Liver (tissue), 9 donors: ENCODE measurements around the gene MTERF4. TPM values are rescaled to one million over a fixed set of nuclear protein-coding genes. Genes with fewer than 3 reads are reported as not detected.

Experiments
- DNase-seq: peaks from one replicate; pipeline ENCODE4 v3.0.0-alpha.2; 2017; ENCODE audit warnings: low spot score
- H3K27ac ChIP-seq, 2 donors: one replicate each; pipeline ENCODE4 v1.7.0; 2013; ENCODE audit warnings: inconsistent platforms in 2 of 2, low read length in 2 of 2, control low read depth in 1 of 2, low read depth in 1 of 2, mild to moderate bottlenecking in 1 of 2
- H3K27me3 ChIP-seq, 4 donors: one replicate each; pipeline versions ENCODE4 v1.6.1 to v1.7.0; 2013; ENCODE audit warnings: low read length in 3 of 4, inconsistent platforms in 1 of 4, mild to moderate bottlenecking in 1 of 4, moderate library complexity in 1 of 4; ENCODE audit not compliant: control insufficient read depth in 4 of 4, insufficient read depth in 4 of 4
- H3K36me3 ChIP-seq, 4 donors: one replicate each; pipeline versions ENCODE4 v1.6.1 to v1.7.0; 2013; ENCODE audit warnings: low read length in 3 of 4, mild to moderate bottlenecking in 3 of 4, low read depth in 1 of 4, moderate library complexity in 1 of 4; ENCODE audit not compliant: control insufficient read depth in 4 of 4, insufficient read depth in 3 of 4
- H3K4me1 ChIP-seq, 4 donors: one replicate each; pipeline versions ENCODE4 v1.6.1 to v1.7.0; 2013; ENCODE audit warnings: low read length in 3 of 4, mild to moderate bottlenecking in 3 of 4, moderate library complexity in 1 of 4; ENCODE audit not compliant: control insufficient read depth in 4 of 4, insufficient read depth in 4 of 4
- H3K4me3 ChIP-seq, 3 donors: one replicate each; pipeline versions ENCODE4 v1.6.1 to v1.7.0; 2013; ENCODE audit warnings: low read length in 3 of 3, control low read depth in 1 of 3, low read depth in 1 of 3, mild to moderate bottlenecking in 1 of 3
- H3K9ac ChIP-seq, 2 donors: one replicate each; pipeline ENCODE4 v1.7.0; 2013; ENCODE audit warnings: low read length in 2 of 2, mild to moderate bottlenecking in 2 of 2, moderate library complexity in 2 of 2, control low read depth in 1 of 2, low read depth in 1 of 2
- H3K9me3 ChIP-seq, 4 donors: one replicate each; pipeline versions ENCODE4 v1.6.1 to v1.7.0; 2013; ENCODE audit warnings: low read length in 3 of 4; ENCODE audit not compliant: control insufficient read depth in 4 of 4
- ATF3 ChIP-seq: IDR thresholded peaks from 2 replicates; pipeline ENCODE4 v1.6.1; 2016; ENCODE audit warnings: antibody characterized with exemption
- CTCF ChIP-seq: fragments of 150-350 bp; IDR thresholded peaks from 2 replicates; pipeline ENCODE4 v1.5.1; 2017; ENCODE audit warnings: improper control_type of control experiment, low read depth, low read length; ENCODE audit not compliant: missing input control
- EGR1 ChIP-seq, 2 donors: IDR thresholded peaks; 2 replicates each; pipeline ENCODE4 v1.6.1; 2016 to 2018; ENCODE audit warnings: antibody characterized with exemption in 2 of 2, low read depth in 2 of 2
- FOXA1 ChIP-seq: IDR thresholded peaks from 2 replicates; pipeline ENCODE4 v1.6.1; 2016; ENCODE audit warnings: antibody characterized with exemption
- GABPA ChIP-seq, 2 donors: IDR thresholded peaks in 1 of 2; conservative IDR thresholded peaks in 1 of 2; 2 replicates each; pipeline ENCODE4 v1.6.1; 2016; ENCODE audit warnings: antibody characterized with exemption in 2 of 2, mild to moderate bottlenecking in 1 of 2, moderate library complexity in 1 of 2
- HNF4A ChIP-seq, 2 donors: conservative IDR thresholded peaks; 2 replicates each; pipeline ENCODE4 v1.6.1; 2016; ENCODE audit warnings: antibody characterized with exemption in 2 of 2, mild to moderate bottlenecking in 2 of 2
- HNF4G ChIP-seq: IDR thresholded peaks from 2 replicates; pipeline ENCODE4 v1.6.1; 2016; ENCODE audit warnings: antibody characterized with exemption
- JUND ChIP-seq, 2 donors: IDR thresholded peaks; 2 replicates each; pipeline ENCODE4 v1.6.1; 2016; ENCODE audit warnings: antibody characterized with exemption in 2 of 2
- MAX ChIP-seq: IDR thresholded peaks from 2 replicates; pipeline ENCODE4 v1.6.1; 2016; ENCODE audit warnings: antibody characterized with exemption
- NR2F2 ChIP-seq: IDR thresholded peaks from 2 replicates; pipeline ENCODE4 v1.6.1; 2016; ENCODE audit warnings: antibody characterized with exemption
- RAD21 ChIP-seq, 2 donors: IDR thresholded peaks; 2 replicates each; pipeline ENCODE4 v1.6.1; 2016; ENCODE audit warnings: antibody characterized with exemption in 2 of 2, mild to moderate bottlenecking in 2 of 2
- REST ChIP-seq: IDR thresholded peaks from 2 replicates; pipeline ENCODE4 v1.6.1; 2016; ENCODE audit warnings: antibody characterized with exemption, mild to moderate bottlenecking
- RXRA ChIP-seq, 2 donors: IDR thresholded peaks; 2 replicates each; pipeline ENCODE4 v1.6.1; 2017 to 2018; ENCODE audit warnings: antibody characterized with exemption in 2 of 2, mild to moderate bottlenecking in 1 of 2
- SP1 ChIP-seq: IDR thresholded peaks from 2 replicates; pipeline ENCODE4 v1.6.1; 2018; ENCODE audit warnings: antibody characterized with exemption, mild to moderate bottlenecking
- TAF1 ChIP-seq: conservative IDR thresholded peaks from 2 replicates; pipeline ENCODE4 v1.6.1; 2016; ENCODE audit warnings: antibody characterized with exemption, mild to moderate bottlenecking
- YY1 ChIP-seq: IDR thresholded peaks from 2 replicates; pipeline ENCODE4 v1.6.1; 2016; ENCODE audit warnings: antibody characterized with exemption, mild to moderate bottlenecking
- ZBTB33 ChIP-seq: IDR thresholded peaks from 2 replicates; pipeline ENCODE4 v1.6.1; 2016; ENCODE audit warnings: antibody characterized with exemption
- WGBS: extraction: QIAGEN DNeasy Blood & Tissue Kit; methylation state at CpG from one replicate; pipeline ENCODE4 v1.1.7; 2013; 5-methylcytosine and 5-hydroxymethylcytosine counted together
- polyA plus RNA-seq, 2 donors: library from polyadenylated mRNA; stranded (reverse) in 1 of 2; unstranded in 1 of 2; fragments of 200-250 nt in 1 of 2; fragments of >200 nt in 1 of 2; fragmentation: Nextera tagmentation in 1 of 2; extraction: Ambion mirVana in 1 of 2; gene quantifications; one replicate each; pipeline versions ENCODE4 v1.2.1 to v1.2.3, GENCODE V29; 2013 to 2015
- total RNA-seq, 2 donors: library from RNA; depleted of rRNA; stranded (reverse); fragments of >200 nt; gene quantifications; one replicate each; pipeline ENCODE4 v1.2.3, GENCODE V29; 2014
- donor health status: healthy.
- donor health status: healthy.
- donor health status: healthy.
- donor health status: healthy.
- donor health status: healthy.

Gene MTERF4
- total and polyA plus RNA-seq, 4 donors, result 13.3 to 36.7 (median 20.3) TPM

GRCh38 chr2:241074901-241075540 lies 27.1 kb downstream of the MTERF4 start (continued):
- TF ChIP-seq ZBTB33 (no peak), ATF3 (no peak), EGR1 (IDR thresholded peaks at IDR 0.05; ENCODE audit: low read depth in 2 of 2) (no peak), RAD21 (IDR thresholded peaks at IDR 0.05) (no peak), NR2F2 (no peak), HNF4A (conservative IDR thresholded peaks at IDR 0.05) (no peak), YY1 (no peak), FOXA1 (no peak), SP1 (no peak), JUND (IDR thresholded peaks at IDR 0.05) (no peak)

GRCh38 chr2:241074065-241074818 lies 27.8 kb downstream of the MTERF4 start:
- no peak for TF ChIP-seq MAX
- TF ChIP-seq RAD21 (IDR thresholded peaks at IDR 0.05), result no peak
- TF ChIP-seq HNF4A (conservative IDR thresholded peaks at IDR 0.05), result no peak
- no peak for TF ChIP-seq HNF4G
- no peak for TF ChIP-seq JUND (IDR thresholded peaks at IDR 0.05)
- no peak for TF ChIP-seq ATF3
- TF ChIP-seq ZBTB33, result no peak
- TF ChIP-seq REST, result no peak
- no peak for TF ChIP-seq TAF1
- TF ChIP-seq NR2F2, result no peak
- TF ChIP-seq RXRA (IDR thresholded peaks at IDR 0.05), result no peak
- TF ChIP-seq FOXA1, result no peak
- TF ChIP-seq CTCF, result no peak
- TF ChIP-seq GABPA (IDR thresholded peaks at IDR 0.05 in 1 of 2, conservative IDR thresholded peaks at IDR 0.05 in 1 of 2), result no peak
- TF ChIP-seq SP1, result no peak
- 94% methylated on average over 16 of the region's 16 CpGs for whole genome bisulfite sequencing
- Histone ChIP-seq H3K4me1 (peaks cover 0 to under 1% (median 0%) of the 10 kb centered on the region in 4 donors), H3K4me3 (no peak overlapping the region), H3K27me3 (no peaks in the 10 kb centered on the region), H3K36me3 (peaks cover 12 to 60% (median 24%) of the 10 kb centered on the region in 4 donors), H3K9me3 (no peaks in the 10 kb centered on the region), H3K27ac (no peak overlapping the region), H3K9ac (no peak overlapping the region)
- no peak for DNase-seq
